ENCODE measurements around the gene MICAL3. TPM values are rescaled to one million over a fixed set of nuclear protein-coding genes. Genes with fewer than 3 reads are reported as not detected.
"Not testable (repeated sequence)": the region's sequence is repeated elsewhere in the genome, so short reads cannot be mapped to it uniquely, and the experiment has no call there.

Gene MICAL3
- total RNA-seq, 2 experiments from 2014 or later: 21.9 to 22.5 TPM

GRCh38 chr22:18045794-18046193 lies 21.4 kb upstream of the MICAL3 start:
- peaks cover 5% of the 10 kb centered on the region for H3K27me3 Mint-ChIP-seq
- ChIA-PET CTCF (interaction anchor here (0.6 to 1.0 kb wide), 2 partner anchors 12 to 32 kb away, joined by 3 read pairs; partner anchors contain the start of gene PEX26), POLR2A (no interaction called here)
- no peaks in the 10 kb centered on the region for H3K36me3 Mint-ChIP-seq (ENCODE audit: low read depth)
- H3K4me3 Mint-ChIP-seq: no peak overlapping the region
- no peaks in the 10 kb centered on the region for H3K4me1 Mint-ChIP-seq
- DNase-seq (no peak), ATAC-seq (no peak)
- H3K9me3 Mint-ChIP-seq (ENCODE audit: low read depth): no peaks in the 10 kb centered on the region
- intact Hi-C loops (cut with DNase I, micrococcal nuclease): no loop called here
- no peak overlapping the region for H3K27ac Mint-ChIP-seq

- Mint-ChIP-seq H3K9me3 (ENCODE audit: low read depth) (no peaks in the 10 kb centered on the region), H3K36me3 (ENCODE audit: low read depth) (no peaks in the 10 kb centered on the region), H3K27ac (no peak overlapping the region), H3K4me1 (no peaks in the 10 kb centered on the region), H3K27me3 (peaks cover 2% of the 10 kb centered on the region), H3K4me3 (no peak overlapping the region)
- intact Hi-C loops (cut with DNase I, micrococcal nuclease): no loop called here
- ATAC-seq (no peak), DNase-seq (no peak)
- CTCF ChIA-PET: interaction anchor here (1.1 kb wide), 1 partner anchor 19 kb away, joined by 4 read pairs; no protein-coding TSS in a partner anchor
- POLR2A ChIA-PET: no interaction called here
Measured at GRCh38 chr22:18044548-18045271, 20.3 kb upstream of the MICAL3 start.

- Mint-ChIP-seq H3K27ac (no peak overlapping the region), H3K36me3 (ENCODE audit: low read depth) (no peaks in the 10 kb centered on the region), H3K4me1 (no peaks in the 10 kb centered on the region), H3K4me3 (no peak overlapping the region), H3K9me3 (ENCODE audit: low read depth) (no peaks in the 10 kb centered on the region), H3K27me3 (no peaks in the 10 kb centered on the region)
- POLR2A ChIA-PET: no interaction called here
- intact Hi-C loops (cut with DNase I, micrococcal nuclease): no loop called here
- ATAC-seq (no peak), DNase-seq (no peak)
- CTCF ChIA-PET: no interaction called here
Measured at GRCh38 chr22:18042685-18043084, 18.3 kb upstream of the MICAL3 start.

GRCh38 chr22:18040898-18041297 lies 16.5 kb upstream of the MICAL3 start:
- H3K4me1 Mint-ChIP-seq; intact Hi-C loops (cut with DNase I, micrococcal nuclease); H3K9me3 Mint-ChIP-seq (ENCODE audit: low read depth); H3K27ac Mint-ChIP-seq; H3K27me3 Mint-ChIP-seq; H3K36me3 Mint-ChIP-seq (ENCODE audit: low read depth); ATAC-seq; CTCF ChIA-PET; H3K4me3 Mint-ChIP-seq; POLR2A ChIA-PET; DNase-seq: not testable (repeated sequence)

- Mint-ChIP-seq H3K27me3 (peaks cover 1% of the 10 kb centered on the region), H3K27ac (no peak overlapping the region), H3K4me3 (no peak overlapping the region), H3K9me3 (ENCODE audit: low read depth) (no peaks in the 10 kb centered on the region), H3K36me3 (ENCODE audit: low read depth) (no peaks in the 10 kb centered on the region), H3K4me1 (no peaks in the 10 kb centered on the region)
- DNase-seq: no peak
- ATAC-seq: no peak
- intact Hi-C loops (cut with DNase I, micrococcal nuclease): no loop called here
- POLR2A ChIA-PET: no interaction called here
- CTCF ChIA-PET: no interaction called here
Measured at GRCh38 chr22:18035751-18036150, 11.4 kb upstream of the MICAL3 start.

- ATAC-seq (no peak), DNase-seq (no peak)
- Mint-ChIP-seq H3K9me3 (ENCODE audit: low read depth) (no peaks in the 10 kb centered on the region), H3K27ac (no peak overlapping the region), H3K27me3 (peaks cover 1% of the 10 kb centered on the region), H3K4me1 (no peaks in the 10 kb centered on the region), H3K36me3 (ENCODE audit: low read depth) (no peaks in the 10 kb centered on the region), H3K4me3 (no peak overlapping the region)
- ChIA-PET CTCF (interaction anchor here (1.1 kb wide), 1 partner anchor 10 kb away, joined by 5 read pairs; the partner anchor contains the start of gene MICAL3), POLR2A (no interaction called here)
- intact Hi-C loops (cut with DNase I, micrococcal nuclease): no loop called here
Measured at GRCh38 chr22:18034076-18034475, 9.7 kb upstream of the MICAL3 start.

GRCh38 chr22:18033204-18033998 lies 9.0 kb upstream of the MICAL3 start:
- no peak overlapping the region for H3K27ac Mint-ChIP-seq
- no peak for ATAC-seq

GRCh38 chr22:18032455-18033101 lies 8.2 kb upstream of the MICAL3 start:
- Mint-ChIP-seq H3K4me1 (no peaks in the 10 kb centered on the region), H3K36me3 (ENCODE audit: low read depth) (no peaks in the 10 kb centered on the region), H3K4me3 (no peak overlapping the region), H3K27me3 (peaks cover 3% of the 10 kb centered on the region), H3K9me3 (ENCODE audit: low read depth) (no peaks in the 10 kb centered on the region), H3K27ac (no peak overlapping the region)
- DNase-seq (no peak), ATAC-seq (no peak)
- ChIA-PET POLR2A (no interaction called here), CTCF (interaction anchor here (1.1 kb wide), 1 partner anchor 8 kb away, joined by 5 read pairs; the partner anchor contains the start of gene MICAL3)
- intact Hi-C loops (cut with DNase I, micrococcal nuclease): no loop called here

More at GRCh38 chr22:18033204-18033998, 9.0 kb upstream of the MICAL3 start:
- DNase-seq: no peak
- intact Hi-C loops (cut with DNase I, micrococcal nuclease): no loop called here
- Mint-ChIP-seq H3K4me1 (no peaks in the 10 kb centered on the region), H3K4me3 (no peak overlapping the region), H3K36me3 (ENCODE audit: low read depth) (no peaks in the 10 kb centered on the region), H3K27me3 (peaks cover 1% of the 10 kb centered on the region), H3K9me3 (ENCODE audit: low read depth) (no peaks in the 10 kb centered on the region)
- POLR2A ChIA-PET: no interaction called here
- CTCF ChIA-PET: interaction anchor here (1.1 kb wide), 1 partner anchor 9 kb away, joined by 5 read pairs; the partner anchor contains the start of gene MICAL3

- Mint-ChIP-seq H3K27ac (no peak overlapping the region), H3K27me3 (peaks cover 6% of the 10 kb centered on the region), H3K4me1 (no peaks in the 10 kb centered on the region), H3K36me3 (ENCODE audit: low read depth) (no peaks in the 10 kb centered on the region), H3K9me3 (ENCODE audit: low read depth) (no peaks in the 10 kb centered on the region), H3K4me3 (no peak overlapping the region)
- ChIA-PET POLR2A (no interaction called here), CTCF (interaction anchor here (0.7 to 0.9 kb wide), 3 partner anchors 58 to 232 kb away, joined by 3 to 4 read pairs (median 3); no protein-coding TSS in a partner anchor)
- ATAC-seq: no peak
- no peak for DNase-seq
- intact Hi-C loops (cut with DNase I, micrococcal nuclease): no loop called here
Measured at GRCh38 chr22:18031695-18032454, 7.5 kb upstream of the MICAL3 start.

- intact Hi-C loops (cut with DNase I, micrococcal nuclease): loop anchor here in 1 of 2 experiments (10.0 kb wide), 1 partner anchor 65 kb away; no protein-coding TSS in a partner anchor
- Mint-ChIP-seq H3K36me3 (ENCODE audit: low read depth) (no peaks in the 10 kb centered on the region), H3K4me3 (no peak overlapping the region), H3K9me3 (ENCODE audit: low read depth) (no peaks in the 10 kb centered on the region), H3K27ac (no peak overlapping the region), H3K27me3 (peaks cover 17% of the 10 kb centered on the region), H3K4me1 (no peaks in the 10 kb centered on the region)
- ChIA-PET CTCF (no interaction called here), POLR2A (no interaction called here)
- DNase-seq (no peak), ATAC-seq (no peak)
Measured at GRCh38 chr22:18029686-18030267, 5.4 kb upstream of the MICAL3 start.
